ENCODE results near the gene TRIM15.
A peak's percentile ranks its signal among the peaks of the same experiment; 100 is the strongest.
"Not testable (repeated sequence)": the region's sequence is repeated elsewhere in the genome, so short reads cannot be mapped to it uniquely, and the experiment has no call there.

The TRIM15 gene

DNA sequence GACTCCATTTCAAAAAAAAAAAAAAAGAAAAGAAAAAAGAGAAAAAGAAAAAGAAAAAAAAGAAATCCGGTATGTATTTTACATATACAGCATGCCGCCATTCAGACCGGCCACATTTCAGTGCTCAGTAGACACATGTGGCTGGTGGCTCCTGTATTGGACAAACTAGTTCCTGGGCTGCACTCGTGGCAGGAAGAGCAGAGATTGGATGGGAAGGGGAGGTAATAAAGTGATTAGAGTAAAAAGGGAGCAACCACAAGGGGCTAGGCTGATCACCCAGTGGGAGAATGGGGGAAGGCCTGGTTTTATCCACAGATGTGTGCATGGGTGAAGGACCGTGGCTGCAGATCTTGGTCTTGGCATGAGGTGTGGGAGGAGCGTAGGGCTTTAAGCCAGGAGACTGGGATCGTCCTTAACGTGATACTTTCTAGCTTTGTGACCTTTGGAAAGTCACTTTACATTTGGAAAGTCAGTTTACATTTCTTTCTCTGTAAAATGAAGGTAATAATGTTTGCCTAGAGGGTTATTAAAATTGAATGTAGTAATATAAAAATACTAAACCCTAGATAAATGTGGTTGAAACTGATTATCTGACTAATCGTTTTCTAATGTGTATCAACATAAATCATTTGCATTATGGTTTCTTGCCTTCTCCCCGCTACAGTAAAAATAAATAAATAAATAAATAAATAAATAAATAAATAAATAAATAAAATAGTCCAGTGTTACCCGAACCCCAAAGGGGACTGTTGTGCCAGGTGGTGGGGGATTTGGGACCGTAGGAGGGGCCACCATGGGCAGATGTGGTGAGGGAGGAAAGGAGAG is 869 bp upstream of the TRIM15 start:
- DNase-seq (ENCODE audit: low read depth in 2 of 2) = no peak

GRCh38 chr6:30163918-30164654 is 740 bp downstream of the TRIM15 start:
- no peak for DNase-seq (ENCODE audit: low read depth in 2 of 2)

- DNase-seq (ENCODE audit: low read depth in 2 of 2) = no peak
Observed at GRCh38 chr6:30164714-30165113, 1.4 kb downstream of the TRIM15 start.

DNA sequence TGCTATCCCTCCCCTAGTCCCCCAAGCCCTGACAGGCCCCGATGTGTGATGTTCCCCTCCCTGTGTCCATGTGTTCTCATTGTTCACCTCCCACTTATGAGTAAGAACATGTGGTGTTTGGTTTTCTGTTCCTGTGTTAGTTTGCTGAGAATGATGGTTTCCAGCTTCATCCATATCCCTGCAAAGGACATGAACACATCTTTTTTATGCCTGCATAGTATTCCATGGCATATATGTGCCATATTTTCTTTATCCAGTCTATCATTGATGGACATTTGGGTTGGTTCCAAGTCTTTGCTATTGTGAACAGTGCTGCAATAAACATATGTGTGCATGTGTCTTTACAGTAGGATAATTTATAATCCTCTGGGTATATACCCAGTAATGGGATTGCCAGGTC is 1.9 kb downstream of the TRIM15 start:
- not testable (repeated sequence) for DNase-seq (ENCODE audit: low read depth in 2 of 2)

GRCh38 chr6:30167101-30167500 is 3.8 kb downstream of the TRIM15 start:
- no peak for DNase-seq (ENCODE audit: low read depth in 2 of 2)

- DNase-seq (ENCODE audit: low read depth in 2 of 2) = no peak
Observed at GRCh38 chr6:30168741-30169140, 5.4 kb downstream of the TRIM15 start.

DNA sequence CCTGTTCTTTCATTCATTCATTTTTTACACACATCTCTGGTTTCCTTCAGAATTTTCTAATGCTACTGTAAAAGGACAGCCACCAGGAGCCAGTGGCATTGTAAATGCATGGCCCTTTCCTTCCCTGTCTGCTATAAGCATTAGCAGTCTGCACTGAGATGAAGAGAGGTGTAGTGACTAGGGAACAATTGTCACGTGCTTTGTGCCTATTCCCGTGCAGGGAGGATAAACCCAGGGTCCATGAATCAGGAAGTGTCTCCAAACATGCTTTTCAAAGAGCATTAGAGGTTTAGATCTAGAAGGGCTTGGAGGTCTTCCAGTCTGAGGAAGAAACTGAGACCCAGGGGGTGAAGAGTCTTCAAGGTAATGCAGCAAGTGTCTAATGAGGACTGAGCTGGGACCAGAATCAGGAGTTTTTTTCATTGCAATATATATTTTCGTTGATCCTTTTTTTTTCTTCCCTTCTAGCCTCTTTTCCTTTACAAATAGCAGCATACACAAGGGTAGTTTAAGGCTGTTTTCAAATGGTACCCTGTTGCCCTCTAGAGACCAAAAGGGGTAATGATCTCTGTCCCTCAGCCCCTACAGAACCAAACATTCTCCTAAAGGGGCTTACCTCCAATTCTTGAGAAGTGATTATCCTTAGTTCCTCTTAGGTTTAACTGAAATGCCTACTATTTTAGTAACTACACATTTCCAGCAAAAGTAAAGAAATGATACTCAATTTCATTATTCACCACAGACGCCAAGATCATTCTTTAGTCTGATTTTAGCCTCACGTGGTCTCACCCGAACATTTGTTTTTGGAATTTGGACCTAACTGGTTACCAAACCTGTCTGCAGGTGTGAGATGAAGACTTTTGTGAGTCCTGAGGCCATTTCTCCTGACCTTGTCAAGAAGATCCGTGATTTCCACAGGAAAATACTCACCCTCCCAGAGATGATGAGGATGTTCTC is 6.6 kb downstream of the TRIM15 start:
- peak in 1 of 2 donors; percentile 10 for DNase-seq (ENCODE audit: low read depth in 2 of 2)

- DNase-seq (ENCODE audit: low read depth in 2 of 2) = no peak
Observed at GRCh38 chr6:30171677-30172471, 8.5 kb downstream of the TRIM15 start.

DNA sequence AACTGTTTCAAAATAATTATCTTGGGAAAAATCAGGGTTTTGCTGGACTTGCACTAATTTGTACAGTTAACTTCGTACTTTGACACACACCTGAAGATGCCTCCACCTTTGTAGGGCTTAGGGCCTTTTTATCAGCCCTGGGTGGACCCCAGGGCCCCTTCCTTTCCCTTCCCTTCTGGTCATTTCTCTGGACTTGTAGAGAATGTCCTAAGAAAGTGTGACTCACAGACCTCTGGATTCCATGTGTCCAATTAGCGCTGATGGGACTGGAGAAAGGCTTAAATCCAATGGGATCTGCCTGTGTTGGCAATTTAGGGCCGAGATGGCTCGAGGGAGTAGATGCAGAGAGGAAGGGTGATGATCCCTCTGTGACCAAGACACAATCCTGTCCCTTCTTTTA is 9.3 kb downstream of the TRIM15 start:
- no peak for DNase-seq (ENCODE audit: low read depth in 2 of 2)

DNA sequence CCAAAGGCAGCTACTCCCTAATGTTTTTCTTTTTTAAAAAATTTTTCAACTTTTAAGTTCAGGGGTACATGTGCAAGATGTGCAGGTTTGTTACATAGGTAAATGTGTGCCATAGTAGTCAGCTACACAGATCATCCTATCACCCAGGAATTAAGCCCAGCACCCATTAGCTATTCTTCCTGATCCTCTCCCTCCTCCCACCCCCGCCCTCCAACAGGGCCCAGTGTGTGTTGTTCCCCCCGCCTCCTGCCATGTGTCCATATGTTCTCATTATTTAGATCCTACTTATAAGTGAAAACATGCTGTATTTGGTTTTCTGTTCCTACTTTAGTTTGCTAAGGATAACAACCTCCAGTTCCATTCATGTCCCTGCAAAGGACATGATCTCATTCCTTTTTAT is 12.4 kb downstream of the TRIM15 start:
- DNase-seq (ENCODE audit: low read depth in 2 of 2) = no peak

GRCh38 chr6:30178837-30179236 is 15.5 kb downstream of the TRIM15 start:
- no peak for DNase-seq (ENCODE audit: low read depth in 2 of 2)

DNA sequence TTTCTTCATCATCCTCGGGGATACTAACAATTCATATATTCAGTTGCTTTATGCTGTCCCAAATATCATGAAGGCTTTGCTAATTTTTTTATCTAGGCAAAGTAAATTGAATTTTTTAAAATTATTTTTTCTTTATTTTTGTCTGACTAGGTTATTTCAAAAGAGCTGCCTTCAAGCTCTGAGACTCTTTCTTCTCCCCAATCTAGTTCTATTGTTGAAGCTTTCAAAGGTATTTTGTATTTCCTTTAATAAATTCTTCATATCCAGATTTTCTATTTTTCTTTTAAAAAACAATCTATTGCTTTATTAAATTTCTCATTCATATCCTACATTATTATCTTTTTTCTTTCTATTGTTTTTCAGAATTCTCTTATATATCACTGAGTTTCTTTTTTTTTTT is 16.8 kb downstream of the TRIM15 start:
- no peak for DNase-seq (ENCODE audit: low read depth in 2 of 2)

DNA sequence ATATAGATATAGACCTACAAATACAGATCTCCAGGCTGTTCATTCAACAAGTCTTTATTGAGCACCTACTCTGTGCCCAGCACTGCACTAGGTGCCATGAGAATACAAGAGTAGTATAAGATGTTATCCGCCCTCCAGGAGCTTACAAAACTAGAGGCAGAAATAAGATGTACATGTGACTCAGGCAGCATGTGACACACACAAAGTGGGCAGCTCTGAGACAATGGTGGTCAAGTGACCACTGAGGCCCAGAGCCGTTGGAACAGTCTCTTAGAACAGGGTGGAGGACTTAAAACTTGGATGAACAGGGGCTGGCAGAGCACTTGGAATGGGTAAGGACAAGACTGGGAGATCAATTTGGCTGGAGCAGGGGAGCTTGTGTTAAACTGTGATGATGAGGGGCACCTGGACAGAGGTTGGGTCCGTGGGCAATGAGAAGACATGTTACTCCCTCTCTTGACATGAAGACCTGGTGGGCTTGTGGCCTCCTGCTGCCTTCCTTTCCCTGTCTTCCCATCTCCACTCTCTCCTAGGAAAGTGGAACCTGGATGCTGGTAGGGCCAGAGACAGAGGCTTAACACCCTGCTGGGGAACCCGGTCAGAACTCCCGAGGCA is 21.2 kb downstream of the TRIM15 start:
- DNase-seq (ENCODE audit: low read depth in 2 of 2) = no peak

- DNase-seq (ENCODE audit: low read depth in 2 of 2) = no peak
Observed at GRCh38 chr6:30185846-30186484, 22.6 kb downstream of the TRIM15 start.

DNA sequence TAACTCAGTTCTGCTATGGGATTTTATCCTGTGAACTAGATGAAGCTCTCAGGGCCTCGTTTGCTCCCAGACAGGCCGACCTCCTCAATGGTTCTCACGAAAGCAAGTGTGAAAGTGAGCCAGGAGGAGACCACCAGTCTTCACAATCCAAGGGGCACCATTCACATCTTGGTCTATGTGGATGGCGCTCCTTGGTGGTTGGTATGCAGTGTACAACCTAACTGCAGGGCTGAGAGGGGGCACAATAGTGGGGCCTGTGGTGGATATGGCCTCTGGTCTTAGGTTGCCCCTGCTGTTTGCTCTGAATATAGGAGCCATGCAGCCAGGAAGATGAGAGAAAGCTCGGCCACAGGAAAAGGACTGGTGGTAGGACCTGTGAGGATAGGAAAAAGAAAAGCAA is 25.2 kb downstream of the TRIM15 start:
- DNase-seq (ENCODE audit: low read depth in 2 of 2) = no peak

- no peak for DNase-seq (ENCODE audit: low read depth in 2 of 2)
Observed at GRCh38 chr6:30192076-30192475, 28.7 kb downstream of the TRIM15 start.

GRCh38 chr6:30194797-30195690 is 31.7 kb downstream of the TRIM15 start:
- DNase-seq (ENCODE audit: low read depth in 2 of 2) = no peak

DNA sequence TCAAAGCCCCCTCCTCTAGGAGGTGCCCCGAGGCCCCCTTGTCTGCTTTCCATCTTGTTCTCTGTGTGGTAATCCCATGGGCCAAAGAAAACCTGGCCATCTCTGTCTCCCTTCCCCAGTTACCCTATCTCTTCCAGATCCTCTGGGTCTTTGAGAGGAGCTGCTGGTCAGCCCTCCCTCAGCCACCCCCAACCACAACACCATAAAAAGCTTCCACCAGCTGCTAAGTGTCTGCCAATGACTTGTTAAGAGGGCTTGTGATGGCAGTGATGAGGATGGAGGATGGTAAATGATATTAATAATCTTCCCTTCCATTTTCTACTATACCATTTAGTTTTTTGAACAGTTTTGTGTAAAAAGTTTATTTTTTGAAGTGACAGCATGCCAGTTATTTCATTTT is 32.6 kb downstream of the TRIM15 start:
- no peak for DNase-seq (ENCODE audit: low read depth in 2 of 2)

DNA sequence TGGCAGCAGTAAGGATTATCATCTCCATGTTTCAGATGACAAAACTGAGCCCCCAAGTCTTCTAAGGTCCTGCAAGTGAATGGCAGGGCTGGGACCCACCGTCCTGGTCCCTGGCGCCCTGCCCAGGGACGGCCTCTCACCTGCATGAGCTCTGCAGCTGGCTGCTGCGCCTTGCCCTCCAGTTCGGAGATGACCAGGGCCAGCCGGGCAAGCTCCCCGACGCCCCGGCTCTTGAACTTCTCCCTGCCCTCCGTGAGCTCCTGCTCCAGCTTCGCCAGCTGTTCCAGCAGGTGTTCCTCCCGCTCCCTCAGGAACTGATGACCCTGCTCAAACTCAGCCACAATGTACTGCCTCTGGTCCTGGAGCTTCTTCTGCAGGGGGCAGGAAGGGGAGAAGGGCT is 33.0 kb downstream of the TRIM15 start:
- DNase-seq (ENCODE audit: low read depth in 2 of 2) = no peak
